ENCODE data around the gene DYRK2. TPM values are rescaled to one million over a fixed set of nuclear protein-coding genes. Genes with fewer than 3 reads are reported as not detected.

The DYRK2 gene
- total and polyA plus RNA-seq, 12 donors: 2.8 to 22.4 (median 14.1) TPM

DNA sequence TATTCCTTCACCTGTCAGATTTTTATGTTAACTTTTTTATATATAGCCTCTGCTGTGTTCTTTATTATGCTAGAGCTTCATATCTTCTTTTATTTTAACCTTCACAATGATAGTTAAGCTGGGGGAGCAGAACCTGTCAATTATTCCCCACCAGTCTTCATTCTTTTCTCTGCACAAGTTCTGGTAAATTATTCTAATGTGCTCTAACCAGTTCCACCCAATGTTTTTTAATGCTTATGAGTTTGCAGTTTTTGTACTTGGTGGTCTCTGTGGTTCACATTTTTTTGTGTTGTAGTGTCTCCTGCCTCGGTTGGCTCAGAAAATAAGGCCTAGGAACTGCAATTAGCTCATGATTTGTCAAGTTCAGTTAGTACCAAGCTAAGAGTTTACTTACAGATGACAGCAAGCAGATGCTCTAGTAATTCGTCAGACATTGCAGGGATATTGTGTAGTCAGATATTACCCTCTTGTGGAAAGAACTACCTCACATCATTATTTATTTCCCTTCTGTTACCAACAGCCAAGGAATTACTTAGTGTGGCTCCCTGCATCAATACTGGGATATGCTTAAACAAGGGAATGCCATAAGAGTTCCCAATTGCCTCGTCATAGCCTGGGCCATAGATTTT lies 14.5 kb downstream of the DYRK2 start:
- H3K36me3 ChIP-seq (replicated peaks in 1 of 2): peaks cover 0 to 10% of the 10 kb centered on the region in 2 donors
- H3K27me3 ChIP-seq: no peaks in the 10 kb centered on the region
- intact Hi-C loops (cut with DNase I): no loop called here
- no peak overlapping the region for H3K4me3 ChIP-seq
- peaks cover 0 to 8% of the 10 kb centered on the region in 2 donors for H3K4me1 ChIP-seq (replicated peaks in 1 of 2)
- 68 to 91% (median 84%) methylated on average over 3 of the region's 3 CpGs for WGBS, 4 donors
- no peak for DNase-seq
- no peak for TF ChIP-seq POLR2A (IDR thresholded peaks at IDR 0.05)
- TF ChIP-seq, protein P1, sequence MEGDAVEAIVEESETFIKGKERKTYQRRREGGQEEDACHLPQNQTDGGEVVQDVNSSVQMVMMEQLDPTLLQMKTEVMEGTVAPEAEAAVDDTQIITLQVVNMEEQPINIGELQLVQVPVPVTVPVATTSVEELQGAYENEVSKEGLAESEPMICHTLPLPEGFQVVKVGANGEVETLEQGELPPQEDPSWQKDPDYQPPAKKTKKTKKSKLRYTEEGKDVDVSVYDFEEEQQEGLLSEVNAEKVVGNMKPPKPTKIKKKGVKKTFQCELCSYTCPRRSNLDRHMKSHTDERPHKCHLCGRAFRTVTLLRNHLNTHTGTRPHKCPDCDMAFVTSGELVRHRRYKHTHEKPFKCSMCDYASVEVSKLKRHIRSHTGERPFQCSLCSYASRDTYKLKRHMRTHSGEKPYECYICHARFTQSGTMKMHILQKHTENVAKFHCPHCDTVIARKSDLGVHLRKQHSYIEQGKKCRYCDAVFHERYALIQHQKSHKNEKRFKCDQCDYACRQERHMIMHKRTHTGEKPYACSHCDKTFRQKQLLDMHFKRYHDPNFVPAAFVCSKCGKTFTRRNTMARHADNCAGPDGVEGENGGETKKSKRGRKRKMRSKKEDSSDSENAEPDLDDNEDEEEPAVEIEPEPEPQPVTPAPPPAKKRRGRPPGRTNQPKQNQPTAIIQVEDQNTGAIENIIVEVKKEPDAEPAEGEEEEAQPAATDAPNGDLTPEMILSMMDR (IDR thresholded peaks at IDR 0.05): no peak
- no peaks in the 10 kb centered on the region for H3K9me3 ChIP-seq (replicated peaks in 1 of 3)
- no peak overlapping the region for H3K27ac ChIP-seq

DNA sequence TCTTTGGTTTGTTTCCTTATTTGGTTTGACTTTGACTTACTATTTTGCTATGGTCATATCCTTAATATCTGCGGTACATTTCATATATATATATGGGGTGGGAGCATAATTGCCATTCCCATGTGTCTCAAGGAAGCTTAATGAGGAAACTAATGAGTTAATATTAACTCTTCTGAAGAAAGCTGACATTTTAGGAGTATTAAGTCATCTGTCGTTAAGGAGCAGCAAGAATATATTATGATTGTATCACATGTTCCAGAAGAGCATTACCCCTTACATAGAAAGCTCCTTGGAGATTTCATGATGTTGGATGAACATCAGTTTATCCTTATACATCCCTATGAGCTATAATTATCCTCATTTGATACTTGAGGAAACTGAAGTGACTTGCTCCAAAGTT lies 15.6 kb downstream of the DYRK2 start:
- TF ChIP-seq, protein P1 (IDR thresholded peaks at IDR 0.05): no peak
- no peak for TF ChIP-seq POLR2A (IDR thresholded peaks at IDR 0.05)
- H3K4me3 ChIP-seq: no peak overlapping the region
- intact Hi-C loops (cut with DNase I): no loop called here
- H3K27me3 ChIP-seq: no peaks in the 10 kb centered on the region
- WGBS, 4 donors: 75 to 84% (median 78%) methylated on average over 2 of the region's 2 CpGs
- no peak for DNase-seq
- no peaks in the 10 kb centered on the region for H3K9me3 ChIP-seq (replicated peaks in 1 of 3)
- H3K27ac ChIP-seq: no peak overlapping the region
- peaks cover 0 to 8% of the 10 kb centered on the region in 2 donors for H3K4me1 ChIP-seq (replicated peaks in 1 of 2)
- no peaks in the 10 kb centered on the region for H3K36me3 ChIP-seq (replicated peaks in 1 of 2)

DNA sequence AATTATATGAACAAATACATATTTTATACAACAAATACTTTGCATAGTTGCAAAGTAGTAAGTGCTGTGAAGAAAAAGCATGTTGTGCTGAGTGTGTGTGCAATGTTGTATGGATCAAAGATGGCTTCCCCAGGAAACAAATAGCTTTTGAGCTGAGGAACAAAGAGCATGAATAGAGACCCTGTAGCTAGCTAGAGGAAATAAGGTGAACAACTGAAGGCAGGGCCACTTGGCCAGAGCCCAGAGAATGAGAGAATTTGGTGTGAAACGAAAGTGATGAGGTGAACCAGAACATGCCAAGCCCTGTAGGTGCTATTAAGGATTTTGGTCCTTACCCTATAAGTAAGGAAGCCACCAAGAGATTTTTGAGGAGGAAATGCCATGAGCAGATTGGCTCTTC lies 17.1 kb downstream of the DYRK2 start:
- DNase-seq: no peak
- Histone ChIP-seq H3K4me1 (replicated peaks in 1 of 2) (peaks cover 0 to 8% of the 10 kb centered on the region in 2 donors), H3K4me3 (no peak overlapping the region), H3K27ac (no peak overlapping the region), H3K9me3 (replicated peaks in 1 of 3) (no peaks in the 10 kb centered on the region), H3K36me3 (replicated peaks in 1 of 2) (no peaks in the 10 kb centered on the region), H3K27me3 (no peaks in the 10 kb centered on the region)
- 85 to 100% (median 88%) methylated on average over 1 of the region's 1 CpG for WGBS, 4 donors
- intact Hi-C loops (cut with DNase I): no loop called here
- no peak for TF ChIP-seq POLR2A (IDR thresholded peaks at IDR 0.05)
- TF ChIP-seq, protein P1 (IDR thresholded peaks at IDR 0.05): no peak

DNA sequence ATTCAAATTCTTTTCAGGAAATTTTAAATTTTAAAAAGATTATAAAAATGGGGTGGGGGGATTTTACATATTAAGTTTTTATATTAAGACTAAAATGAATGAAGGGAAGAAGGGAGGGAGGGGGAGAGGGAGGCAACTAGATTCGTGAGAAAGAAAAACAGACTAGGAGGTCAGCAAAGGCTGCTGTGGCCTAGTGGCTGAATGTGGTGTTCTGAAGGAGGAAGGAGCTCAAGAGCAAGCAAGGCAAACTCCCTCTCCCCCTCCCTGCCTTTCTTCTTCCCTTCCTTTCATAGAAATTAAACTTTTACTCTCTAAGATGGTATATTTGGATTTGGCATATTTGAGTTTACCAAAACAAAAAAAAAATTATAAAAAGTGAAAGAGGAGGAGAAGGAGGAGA lies 18.1 kb downstream of the DYRK2 start:
- 32 to 57% (median 46%) methylated on average over 1 of the region's 1 CpG for WGBS, 4 donors
- Histone ChIP-seq H3K27ac (no peak overlapping the region), H3K36me3 (replicated peaks in 1 of 2) (no peaks in the 10 kb centered on the region), H3K27me3 (no peaks in the 10 kb centered on the region), H3K4me1 (replicated peaks in 1 of 2) (peaks cover 6 to 11% of the 10 kb centered on the region in 2 donors), H3K9me3 (replicated peaks in 1 of 3) (no peaks in the 10 kb centered on the region), H3K4me3 (no peak overlapping the region)
- DNase-seq: no peak
- intact Hi-C loops (cut with DNase I): no loop called here
- TF ChIP-seq POLR2A (IDR thresholded peaks at IDR 0.05): no peak
- TF ChIP-seq, protein P1 (IDR thresholded peaks at IDR 0.05): no peak

All from adrenal gland (tissue), 12 donors.